Right lobe of liver (tissue), 4 donors: ENCODE results near the gene ZNF91.

Experiments
- POLR2A ChIP-seq: fragments of 450-650 bp; IDR thresholded peaks from one replicate; pipeline ENCODE4 v1.6.1; 2017; ENCODE audit warnings: antibody characterized with exemption, mild to moderate bottlenecking
- TF ChIP-seq, protein P1 (sequence below), 4 donors: fragments of 200-600 bp in 3 of 4; fragments of 450-650 bp in 1 of 4; IDR thresholded peaks; one replicate each; pipeline versions ENCODE4 v1.5.1 to v1.8.0; 2016 to 2022; ENCODE audit warnings: antibody characterized with exemption in 4 of 4, mild to moderate bottlenecking in 2 of 4
- donor health status: DM: no; HTN: no; CAD: no.
- donor health status: DM: no; HTN: no; CAD: no.
- donor health status: DM: no; HTN: yes; CAD: no.

DNA sequence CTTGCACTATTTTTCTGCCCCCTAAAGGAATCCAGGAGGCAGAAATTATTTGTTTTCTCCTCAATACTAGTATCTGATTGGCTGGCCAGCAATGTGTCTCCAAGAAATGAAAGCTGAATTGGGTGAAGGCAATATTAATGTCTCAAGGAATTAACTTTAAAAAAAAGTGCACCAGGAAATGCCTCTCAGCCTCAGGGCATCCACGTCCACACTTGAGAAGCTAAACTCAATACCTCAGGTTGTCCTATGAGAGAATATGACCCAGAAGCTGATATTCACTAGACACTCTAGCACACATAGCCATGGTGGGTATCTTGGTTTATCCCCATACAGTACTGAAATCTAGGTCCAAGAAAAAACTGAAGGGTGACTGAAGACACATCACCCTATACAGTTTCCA lies 2.1 kb downstream of the ZNF91 start:
- TF ChIP-seq, protein P1, sequence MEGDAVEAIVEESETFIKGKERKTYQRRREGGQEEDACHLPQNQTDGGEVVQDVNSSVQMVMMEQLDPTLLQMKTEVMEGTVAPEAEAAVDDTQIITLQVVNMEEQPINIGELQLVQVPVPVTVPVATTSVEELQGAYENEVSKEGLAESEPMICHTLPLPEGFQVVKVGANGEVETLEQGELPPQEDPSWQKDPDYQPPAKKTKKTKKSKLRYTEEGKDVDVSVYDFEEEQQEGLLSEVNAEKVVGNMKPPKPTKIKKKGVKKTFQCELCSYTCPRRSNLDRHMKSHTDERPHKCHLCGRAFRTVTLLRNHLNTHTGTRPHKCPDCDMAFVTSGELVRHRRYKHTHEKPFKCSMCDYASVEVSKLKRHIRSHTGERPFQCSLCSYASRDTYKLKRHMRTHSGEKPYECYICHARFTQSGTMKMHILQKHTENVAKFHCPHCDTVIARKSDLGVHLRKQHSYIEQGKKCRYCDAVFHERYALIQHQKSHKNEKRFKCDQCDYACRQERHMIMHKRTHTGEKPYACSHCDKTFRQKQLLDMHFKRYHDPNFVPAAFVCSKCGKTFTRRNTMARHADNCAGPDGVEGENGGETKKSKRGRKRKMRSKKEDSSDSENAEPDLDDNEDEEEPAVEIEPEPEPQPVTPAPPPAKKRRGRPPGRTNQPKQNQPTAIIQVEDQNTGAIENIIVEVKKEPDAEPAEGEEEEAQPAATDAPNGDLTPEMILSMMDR (IDR thresholded peaks at IDR 0.05), result no peak
- TF ChIP-seq POLR2A, result no peak
